Measurements from ENCODE around the gene FHIT.
"Not testable (repeated sequence)": the region's sequence is repeated elsewhere in the genome, so short reads cannot be mapped to it uniquely, and the experiment has no call there.

The FHIT gene

DNA sequence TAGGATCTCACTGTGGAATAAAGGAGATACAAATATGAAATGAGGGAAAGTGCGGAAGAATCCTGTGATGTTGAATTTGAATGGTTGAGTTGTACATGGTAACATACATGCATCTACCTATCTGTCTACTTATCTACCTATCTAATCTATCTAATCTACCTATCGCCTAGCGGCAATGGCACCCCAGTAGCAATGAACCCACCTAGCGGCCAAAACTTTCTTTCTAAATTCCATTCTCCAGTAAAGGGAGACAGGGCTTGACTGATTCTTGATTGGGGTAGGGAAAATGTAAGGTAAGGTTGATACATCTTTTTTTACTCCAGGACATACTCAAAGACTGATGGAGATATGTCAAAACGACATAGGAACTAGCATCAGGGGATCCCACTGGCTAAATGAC, 345.0 kb downstream of the FHIT start:
- DNase-seq: no peak

DNA sequence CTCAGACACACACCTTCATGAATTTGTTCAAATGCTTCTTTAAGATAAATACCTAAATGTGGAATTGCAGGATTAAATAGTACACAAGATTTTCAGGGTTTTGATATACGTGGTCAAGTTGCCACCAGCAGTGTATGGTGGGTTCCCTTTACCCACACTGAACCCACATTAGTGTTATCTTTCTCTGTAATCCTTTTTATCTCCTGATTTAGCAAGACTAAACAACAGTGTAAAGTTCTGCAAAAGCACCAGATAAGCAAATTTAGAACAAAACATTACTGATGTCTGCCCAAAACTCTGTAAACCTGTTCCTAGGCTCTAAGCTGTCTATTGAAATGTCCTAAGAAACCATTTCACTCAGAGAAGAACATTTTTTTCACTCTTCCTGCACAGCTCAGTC, 352.9 kb downstream of the FHIT start:
- DNase-seq: no peak

DNA sequence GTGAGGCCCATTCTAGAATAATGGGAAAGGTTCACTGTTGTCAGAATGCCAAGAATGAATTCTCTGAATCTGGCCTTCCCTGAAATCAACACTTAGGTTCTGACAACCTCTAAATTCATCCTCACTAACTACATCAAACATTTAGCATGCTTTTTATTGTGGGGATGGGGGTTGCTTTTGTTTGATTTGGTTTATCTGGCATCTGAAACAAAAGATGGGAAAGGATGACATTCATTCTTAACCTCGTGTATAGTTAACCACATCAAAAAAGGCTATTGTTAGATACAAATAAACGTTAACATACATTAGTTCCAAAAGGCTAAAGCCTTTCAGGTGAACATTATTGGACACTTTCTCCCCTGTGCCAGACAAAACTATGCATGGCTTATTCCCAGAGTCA, 357.3 kb downstream of the FHIT start:
- DNase-seq: no peak

DNA sequence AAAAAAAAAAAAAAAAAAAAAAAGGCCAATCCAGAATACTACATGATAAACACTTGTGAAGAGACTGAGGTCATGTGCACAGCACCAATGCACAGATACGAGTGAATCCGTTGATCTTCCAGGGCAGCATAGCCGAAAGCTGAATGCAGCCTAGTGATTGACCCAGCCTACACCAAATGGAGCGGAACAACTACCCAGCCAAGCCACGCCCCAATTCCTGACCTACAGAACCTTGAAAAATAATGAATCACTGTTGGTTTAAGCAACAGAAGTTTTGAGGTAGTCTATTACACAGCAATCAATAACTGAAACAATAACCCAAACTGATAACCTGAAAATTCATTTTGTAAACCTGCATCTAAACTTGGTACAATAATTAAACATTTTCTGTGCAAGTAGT, 361.0 kb downstream of the FHIT start:
- no peak for DNase-seq

DNA sequence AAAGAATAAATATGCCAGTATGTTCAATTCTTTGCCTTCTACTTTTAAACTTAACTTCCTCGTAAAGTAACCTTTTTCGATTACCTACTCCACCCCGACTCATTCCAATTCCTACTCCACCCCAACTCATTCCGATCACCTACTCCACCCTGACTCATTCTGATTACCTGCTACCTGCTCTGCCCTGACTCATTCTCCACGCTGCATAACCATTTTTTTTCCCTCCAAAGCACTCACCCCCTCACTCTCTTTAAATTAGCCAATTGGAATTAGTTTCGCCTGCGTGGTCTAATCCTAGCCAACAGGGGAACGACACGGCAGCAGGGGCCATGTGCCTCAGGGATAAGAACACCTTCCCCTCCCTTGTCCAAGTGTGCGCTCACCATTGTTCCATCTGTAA, 362.3 kb downstream of the FHIT start:
- not testable (repeated sequence) for DNase-seq

DNA sequence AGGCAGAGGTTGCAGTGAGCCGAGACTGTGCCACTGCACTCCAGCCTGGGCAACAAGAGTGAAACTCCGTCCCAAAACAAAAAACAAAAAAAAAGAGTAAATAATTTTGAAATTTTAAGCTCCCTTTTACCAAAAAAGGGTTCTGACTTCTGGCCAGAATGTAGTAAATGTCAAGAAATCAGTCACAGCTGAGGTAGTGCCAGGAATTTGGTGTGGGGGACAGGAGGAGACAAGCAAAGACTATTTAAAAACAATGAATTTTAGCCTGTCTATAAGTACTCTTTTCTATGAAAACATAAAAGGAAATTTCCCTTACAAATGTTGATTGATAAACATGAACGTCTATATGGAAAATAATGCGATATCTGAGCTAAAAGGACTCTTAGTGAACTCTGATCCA, 363.7 kb downstream of the FHIT start:
- no peak for DNase-seq

DNA sequence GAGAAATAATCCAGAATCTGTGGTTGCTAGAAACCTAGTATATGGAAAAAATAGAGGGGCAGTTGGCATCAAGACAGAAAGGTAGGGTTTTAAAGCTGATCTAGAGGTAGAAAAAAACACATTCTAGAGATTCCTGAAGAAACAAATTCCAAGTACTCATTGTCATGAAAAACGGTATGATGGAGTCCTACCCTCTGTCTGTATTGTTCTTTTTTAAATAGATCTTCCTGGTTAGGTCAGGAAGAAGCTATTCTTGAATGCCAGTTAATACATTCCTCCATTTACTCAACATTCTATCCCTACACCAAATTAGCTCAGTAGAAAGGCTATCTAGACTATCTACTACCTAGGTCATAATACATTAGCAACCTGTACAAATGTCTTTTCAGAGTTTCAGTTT, 364.7 kb downstream of the FHIT start:
- DNase-seq: no peak

DNA sequence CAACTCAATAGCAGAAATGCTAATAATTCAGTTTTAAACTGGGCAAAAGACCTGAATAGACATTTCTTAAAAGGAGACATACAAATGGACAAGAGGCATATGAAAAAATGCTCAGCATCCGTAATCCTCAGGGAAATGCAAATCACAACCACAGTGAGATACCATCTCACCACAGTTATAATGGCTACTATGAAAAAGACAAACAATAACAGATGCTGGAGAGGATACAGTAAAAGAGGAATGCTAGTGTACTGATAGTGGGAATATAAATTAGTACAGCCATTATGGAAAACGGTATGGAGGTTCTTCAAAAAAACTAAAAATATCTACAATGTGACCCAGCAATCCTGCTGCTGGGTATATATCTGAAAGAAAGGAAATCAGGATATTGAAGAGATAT, 367.2 kb downstream of the FHIT start:
- no peak for DNase-seq

DNA sequence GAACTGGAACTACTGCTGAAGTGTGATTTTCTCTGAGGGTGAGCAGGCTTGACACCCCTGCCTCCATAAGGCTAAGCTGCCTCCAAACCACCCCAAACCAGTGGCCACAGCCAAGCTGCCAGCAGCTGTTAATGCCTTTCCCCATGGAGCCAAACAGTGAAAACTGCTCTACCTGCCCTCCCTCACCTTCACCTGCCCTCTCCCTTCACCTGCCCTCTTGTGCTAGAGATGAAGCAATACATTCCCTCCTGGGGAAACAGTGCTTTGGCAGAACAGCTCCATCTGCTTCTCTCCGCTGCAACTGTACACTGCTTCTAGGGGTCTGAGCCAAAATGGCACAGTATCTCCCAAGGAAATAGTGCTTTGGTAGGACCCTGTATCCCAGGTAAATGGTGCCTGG, 374.1 kb downstream of the FHIT start:
- peak; percentile 28 for DNase-seq

DNA sequence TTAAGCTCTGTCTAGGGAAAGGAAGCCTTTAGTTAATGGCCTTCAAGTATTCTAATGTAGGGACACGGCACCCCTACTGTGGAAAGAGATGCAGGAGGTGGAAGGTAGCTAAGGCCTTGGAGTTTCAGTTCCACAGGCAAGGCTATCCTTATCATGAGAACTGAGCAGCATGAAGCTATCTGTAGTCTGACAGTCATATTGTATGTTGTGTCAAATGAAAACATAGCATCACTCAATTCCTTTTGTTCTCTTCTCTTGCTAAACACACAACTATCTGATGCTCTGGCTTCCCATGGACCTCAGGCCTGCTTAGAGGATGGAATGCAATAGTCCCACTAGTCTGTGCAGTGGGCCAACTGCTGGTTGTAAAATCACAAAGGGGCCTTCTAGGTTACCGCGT, 380.9 kb downstream of the FHIT start:
- no peak for DNase-seq

DNA sequence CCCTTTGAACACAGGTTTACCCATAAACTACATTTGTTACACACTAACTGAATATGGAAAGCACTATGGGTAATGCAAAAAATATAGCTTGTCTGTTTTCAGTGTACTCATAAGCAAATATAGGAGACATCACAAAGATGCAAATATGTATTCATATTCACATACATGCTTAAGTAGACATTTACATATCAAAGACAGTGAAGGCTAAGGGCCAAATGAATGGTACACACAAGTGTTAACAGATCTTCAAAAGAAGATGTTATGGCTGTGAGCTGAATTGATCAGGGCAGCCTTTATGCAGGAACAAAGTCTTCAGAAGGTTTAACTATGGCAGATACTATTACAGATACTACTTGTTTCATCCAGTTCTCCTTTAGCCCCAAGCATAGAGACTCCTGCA, 384.1 kb downstream of the FHIT start:
- DNase-seq: no peak

DNA sequence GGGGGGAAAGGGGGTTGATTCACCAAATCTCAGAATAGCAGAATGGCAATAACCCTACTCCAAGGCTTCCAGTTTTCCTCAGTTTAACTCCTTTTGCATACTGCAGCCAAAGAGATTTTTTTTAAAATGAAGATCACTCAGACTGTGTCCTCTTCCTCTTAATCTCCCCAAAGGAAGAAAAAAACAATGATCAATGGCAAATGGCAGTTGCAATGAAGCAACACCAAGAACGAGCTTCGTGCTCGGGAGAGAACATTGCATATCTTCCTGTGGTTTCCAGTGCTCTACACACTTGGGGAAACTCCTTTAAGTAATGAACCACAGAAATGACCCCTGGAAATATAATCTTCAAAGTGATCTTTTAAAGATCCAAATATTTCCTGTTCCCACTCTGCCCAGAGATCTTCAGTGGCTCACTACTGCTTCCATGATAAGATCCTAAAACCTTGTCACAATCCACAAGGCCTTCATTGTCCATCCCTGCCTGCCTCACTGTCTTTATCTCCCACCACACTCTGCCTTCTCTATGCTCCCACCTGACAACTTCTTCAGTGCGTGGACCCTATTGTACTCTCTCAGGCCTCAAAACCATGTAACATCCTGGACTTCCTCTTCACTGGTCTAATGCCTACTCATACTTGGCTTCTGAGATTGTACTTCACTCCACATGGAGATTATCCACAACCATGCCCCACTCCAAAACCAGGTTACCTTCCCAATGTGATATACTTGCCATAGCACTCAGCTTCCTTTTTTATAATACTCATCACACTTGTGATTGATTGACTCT, 394.8 kb downstream of the FHIT start:
- no peak for DNase-seq

DNA sequence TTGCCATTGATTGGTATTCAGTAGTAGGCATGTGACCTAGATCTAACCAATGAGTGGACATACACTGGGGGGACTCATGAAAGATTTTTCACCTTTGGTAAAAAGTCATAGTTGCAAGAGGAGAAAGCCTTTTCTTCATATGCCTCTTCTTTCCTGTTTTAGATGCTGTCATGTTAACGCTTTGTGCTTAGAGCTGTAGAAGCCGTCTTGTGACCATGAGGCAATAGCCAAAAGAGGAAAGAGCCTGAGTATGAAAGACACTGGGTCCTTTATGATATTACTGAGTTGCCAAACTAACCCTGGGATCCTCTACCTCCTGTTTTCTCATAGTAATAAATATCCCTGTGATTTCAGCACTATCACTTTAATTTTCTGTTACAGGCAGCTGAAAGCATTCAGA, 396.0 kb downstream of the FHIT start:
- no peak for DNase-seq

DNA sequence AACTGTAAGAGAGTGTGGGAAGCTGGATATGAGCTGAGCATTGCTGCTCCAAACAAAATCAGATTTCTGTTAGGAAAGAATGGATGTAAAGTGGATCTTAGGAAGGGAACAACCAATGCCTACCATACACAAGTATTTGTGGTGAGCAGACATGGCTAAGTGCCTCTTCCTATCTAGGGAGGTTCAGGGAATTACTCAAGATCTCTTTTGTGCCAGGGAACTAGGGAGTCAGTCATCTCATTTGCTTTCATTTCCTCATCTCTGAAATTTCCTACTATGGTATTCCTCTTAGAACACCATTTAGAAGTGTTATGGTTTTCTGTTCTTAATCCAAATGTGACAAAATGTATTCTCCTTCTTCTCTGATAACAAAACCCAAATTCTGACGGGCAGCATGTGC, 396.5 kb downstream of the FHIT start:
- no peak for DNase-seq

DNA sequence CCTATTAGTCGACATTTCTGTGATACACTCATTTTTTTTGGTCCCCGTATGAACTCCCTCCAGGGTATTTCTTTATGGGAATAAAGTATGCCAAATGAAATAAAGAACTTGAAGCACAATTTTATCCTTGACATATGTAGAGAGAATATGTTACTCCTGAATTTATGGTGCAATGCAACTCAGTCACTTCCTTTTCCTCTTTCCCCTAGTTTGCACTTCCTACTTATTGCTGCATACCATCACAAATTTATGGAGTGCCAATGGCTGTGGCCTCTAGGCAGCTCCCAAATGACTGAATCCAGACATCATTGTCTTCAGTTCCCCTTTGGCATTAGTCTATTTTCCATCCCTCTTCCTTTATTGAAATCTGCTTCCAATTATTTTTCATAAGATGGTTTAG, 403.5 kb downstream of the FHIT start:
- DNase-seq: no peak

DNA sequence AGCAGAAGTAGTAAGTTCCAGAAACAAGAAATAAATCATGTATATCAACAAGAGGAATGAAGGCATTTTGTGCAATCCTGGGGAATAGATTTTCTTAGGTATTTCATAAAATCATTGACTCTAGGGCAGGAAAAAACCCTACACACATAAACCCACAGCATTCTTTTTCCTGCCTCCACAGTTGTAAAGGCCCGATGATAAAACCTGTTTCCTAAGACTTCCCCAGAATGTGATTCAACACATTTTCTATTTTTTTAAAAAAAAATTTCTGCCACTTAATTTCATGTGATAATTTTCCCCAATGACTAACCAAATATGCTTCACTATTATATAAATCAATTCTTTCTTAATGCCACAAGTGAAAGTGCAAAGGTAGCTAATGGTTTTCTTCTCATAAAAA, 407.0 kb downstream of the FHIT start:
- DNase-seq: no peak

DNA sequence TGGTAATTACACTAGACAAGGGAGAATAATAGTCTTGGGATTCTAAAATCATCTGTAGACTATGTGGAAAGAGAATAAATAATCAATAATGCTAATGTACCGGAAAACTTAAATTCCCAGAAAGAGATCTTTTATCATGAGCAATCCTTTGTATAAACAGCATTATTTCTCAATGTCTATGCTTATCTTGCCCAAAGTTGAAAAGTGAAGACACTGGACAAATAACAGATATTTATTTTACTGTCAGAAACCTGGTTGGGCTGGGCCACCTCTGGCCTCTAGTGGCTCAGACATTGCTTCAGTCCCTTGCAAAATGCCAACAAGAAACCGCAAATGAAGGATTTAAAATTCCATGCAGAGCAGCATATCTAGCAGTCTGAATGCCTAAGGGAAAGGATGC, 409.9 kb downstream of the FHIT start:
- DNase-seq: no peak

DNA sequence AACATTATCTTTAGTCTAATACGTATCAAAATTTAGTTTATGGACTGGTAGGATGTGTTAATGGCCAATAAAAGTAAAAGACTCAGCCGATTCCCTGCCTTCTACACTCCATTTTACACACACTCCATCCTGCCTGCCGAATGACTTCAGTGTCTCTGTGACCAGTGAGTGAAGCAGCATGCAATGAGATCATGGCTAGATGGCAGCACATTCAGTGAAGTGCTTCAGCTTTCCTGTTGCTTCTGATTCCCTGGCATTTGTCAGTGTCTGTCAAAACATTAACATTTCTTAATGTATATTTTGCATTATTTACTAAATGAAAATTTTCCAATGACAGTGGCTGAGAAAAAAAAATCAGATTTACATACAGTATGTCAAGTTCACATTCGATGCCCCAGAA, 412.0 kb downstream of the FHIT start:
- DNase-seq: no peak

DNA sequence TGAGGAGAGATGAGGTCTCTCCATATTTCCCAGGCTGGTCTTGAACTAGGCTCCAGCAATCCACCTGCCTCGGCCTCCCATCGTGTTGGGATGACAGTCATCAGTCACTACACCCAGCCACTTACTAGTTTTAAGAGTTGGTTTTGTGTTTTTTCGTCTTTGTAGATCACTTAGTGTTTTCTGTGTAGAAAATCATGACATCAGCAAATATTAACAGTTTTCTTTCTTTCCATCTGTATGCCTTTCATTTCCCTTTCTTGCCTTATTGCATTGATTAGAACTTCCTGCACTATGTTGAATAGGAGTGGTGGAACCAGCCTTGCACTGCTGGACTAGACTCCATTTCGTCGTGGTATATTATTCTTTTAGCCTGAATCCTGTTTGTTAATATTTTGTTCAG, 415.5 kb downstream of the FHIT start:
- no peak for DNase-seq

DNA sequence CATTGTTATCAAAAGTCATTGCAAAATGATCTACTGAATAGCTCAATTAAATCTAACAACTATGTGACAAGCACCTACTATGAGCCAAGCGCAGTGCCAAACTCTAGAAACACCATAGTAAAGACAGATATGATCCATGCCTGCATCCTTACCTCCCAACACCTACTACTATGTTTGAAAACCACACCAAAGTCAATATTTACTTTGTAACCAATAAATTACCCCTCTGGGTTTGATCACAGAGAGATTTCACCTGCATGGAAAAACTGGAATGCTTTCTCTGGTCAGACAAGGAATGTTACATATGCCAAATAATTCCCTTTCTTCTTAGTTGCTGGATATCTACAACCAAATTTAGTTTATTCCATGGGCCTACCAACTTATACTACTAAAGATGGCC, 422.2 kb downstream of the FHIT start:
- DNase-seq: peak; percentile 0

DNA sequence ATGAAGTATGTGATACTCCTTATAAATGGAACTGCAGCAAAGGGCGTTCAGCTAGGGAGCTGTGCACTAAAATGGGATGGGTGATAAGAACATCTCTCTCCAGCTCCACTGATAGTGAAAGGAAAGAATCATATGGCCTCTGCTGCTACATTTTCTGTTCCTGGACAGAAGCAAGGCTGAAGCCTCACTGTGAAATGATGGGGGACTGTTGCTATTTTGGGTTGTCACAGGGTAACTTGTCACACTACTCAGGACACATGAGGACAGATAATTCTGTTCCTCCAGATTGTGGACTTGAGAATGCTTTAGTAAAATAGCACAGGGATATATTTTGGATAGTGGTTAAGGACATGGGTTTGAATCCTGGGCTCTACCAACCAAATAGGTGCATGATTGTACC, 423.6 kb downstream of the FHIT start:
- no peak for DNase-seq

DNA sequence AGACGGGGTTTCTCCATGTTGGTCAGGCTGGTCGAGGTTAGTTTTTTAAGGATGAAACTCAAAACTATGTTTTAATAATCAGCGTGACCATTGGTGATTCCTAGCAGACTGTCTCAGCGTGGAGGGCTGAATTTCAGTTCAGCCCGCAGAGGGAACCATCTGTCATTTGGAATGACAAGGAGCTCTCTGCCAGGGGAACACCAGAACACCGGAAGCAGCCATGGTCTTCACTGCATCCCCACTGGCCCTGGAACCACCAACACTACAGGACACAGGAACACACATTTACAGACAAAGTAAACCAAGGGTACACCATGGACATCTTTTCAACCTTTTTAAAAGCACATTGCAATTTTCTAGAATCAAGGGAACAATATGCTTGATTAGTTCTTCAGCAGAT, 424.7 kb downstream of the FHIT start:
- DNase-seq: no peak

DNA sequence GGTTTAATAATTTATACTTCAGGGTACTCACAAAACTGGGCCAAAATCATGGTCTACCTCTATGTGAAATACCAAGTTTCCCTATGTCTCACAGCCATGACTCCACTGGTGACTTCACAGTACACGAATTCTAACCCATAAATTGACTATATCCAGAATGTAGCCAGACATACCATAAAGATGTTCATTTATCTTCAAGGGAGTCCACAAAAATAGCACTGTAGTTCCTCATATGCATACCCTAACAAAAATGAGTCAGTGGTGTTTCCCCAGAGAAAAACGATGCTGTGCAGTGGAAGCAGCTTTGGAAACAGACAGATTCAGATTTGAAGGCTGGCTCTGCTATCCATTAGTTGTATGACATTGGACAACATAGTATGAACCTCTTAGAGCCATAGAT, 438.8 kb downstream of the FHIT start:
- no peak for DNase-seq

DNA sequence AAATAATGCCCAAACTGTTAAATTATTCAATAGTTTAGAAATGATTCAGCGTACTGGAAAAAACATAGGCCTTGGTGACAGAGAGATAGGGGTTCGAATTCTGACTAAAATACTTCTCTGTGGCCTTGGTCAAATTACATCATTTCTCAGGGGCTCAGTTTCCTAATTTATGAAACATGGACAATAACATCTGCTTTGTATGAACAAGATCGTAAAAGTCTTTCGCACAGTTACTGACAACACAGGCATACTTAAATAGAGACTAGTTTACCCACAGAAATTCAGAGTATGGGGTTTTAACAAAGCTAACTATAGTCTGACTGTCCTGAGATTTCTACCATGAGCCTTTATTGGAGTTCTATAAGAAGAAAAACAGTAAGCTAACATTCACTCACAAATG, 440.4 kb downstream of the FHIT start:
- DNase-seq: no peak

DNA sequence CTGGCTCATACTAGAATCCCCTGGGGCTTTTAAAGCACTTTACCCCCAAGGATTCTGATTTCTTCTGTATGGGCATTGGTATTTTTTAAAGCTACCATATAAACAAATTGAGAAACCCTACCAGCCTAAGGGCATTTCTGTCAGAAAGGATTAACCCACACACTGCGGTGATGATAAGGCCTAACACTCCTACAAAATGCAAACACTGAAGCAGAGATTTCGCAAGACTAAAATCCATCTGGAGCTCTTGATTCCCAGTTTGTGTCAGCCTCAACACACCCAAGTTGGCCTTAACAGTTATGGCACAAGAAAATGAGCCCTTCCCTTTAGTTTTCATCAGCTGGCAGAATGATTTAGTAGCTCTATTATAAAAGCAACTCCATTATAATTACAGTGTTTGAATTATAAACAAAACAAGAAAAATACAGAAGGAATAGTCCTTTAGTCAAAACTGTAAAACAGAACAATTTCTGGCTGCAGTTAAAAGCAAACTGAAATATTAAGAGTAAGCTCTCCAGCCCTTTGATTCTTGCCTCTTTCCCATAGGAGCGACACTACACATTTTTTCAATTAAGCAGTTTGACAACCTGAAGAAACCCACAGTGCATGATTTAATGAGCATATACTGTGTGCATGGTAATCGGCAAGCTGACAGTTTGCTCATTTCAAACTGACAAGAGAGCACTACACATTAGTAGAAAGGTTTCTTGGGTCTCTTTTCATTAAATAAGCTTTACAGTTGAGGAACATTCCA, 441.2 kb downstream of the FHIT start:
- no peak for DNase-seq

Data from NCI-H510A treated with DMSO at 0.1 percent for 48 hours (cell line).